T follicular helper cell (primary cell): Measurements from ENCODE around the gene MVB12B.

Source experiments
- DNase-seq: peaks from one replicate; pipeline ENCODE4 v3.0.0-alpha.2; 2020; ENCODE audit warnings: low read depth

The MVB12B gene

GRCh38 chr9:126303488-126303887 is 23.1 kb upstream of the MVB12B start:
- no peak for DNase-seq

- no peak for DNase-seq
These were observed 22.2 kb upstream of the MVB12B start for GRCh38 chr9:126304207-126304970.

- no peak for DNase-seq
These were observed 21.7 kb upstream of the MVB12B start for GRCh38 chr9:126304971-126305320.

GRCh38 chr9:126306071-126306647 is 20.5 kb upstream of the MVB12B start:
- DNase-seq: no peak

- DNase-seq: no peak
These were observed 19.1 kb upstream of the MVB12B start for GRCh38 chr9:126307322-126308061.

GRCh38 chr9:126309427-126310189 is 17.0 kb upstream of the MVB12B start:
- DNase-seq: no peak

- DNase-seq: no peak
These were observed 13.8 kb upstream of the MVB12B start for GRCh38 chr9:126312584-126313551.

- no peak for DNase-seq
These were observed 10.5 kb upstream of the MVB12B start for GRCh38 chr9:126316085-126316655.

GRCh38 chr9:126317513-126317912 is 9.1 kb upstream of the MVB12B start:
- no peak for DNase-seq

GRCh38 chr9:126318858-126319257 is 7.8 kb upstream of the MVB12B start:
- no peak for DNase-seq

- no peak for DNase-seq
These were observed 7.0 kb upstream of the MVB12B start for GRCh38 chr9:126319671-126320070.

- DNase-seq: no peak
These were observed 6.3 kb upstream of the MVB12B start for GRCh38 chr9:126320158-126320922.

GRCh38 chr9:126321742-126322141 is 4.9 kb upstream of the MVB12B start:
- DNase-seq: no peak

- no peak for DNase-seq
These were observed 808 bp upstream of the MVB12B start for GRCh38 chr9:126325821-126326220.

GRCh38 chr9:126327006-126327713 is 531 bp downstream of the MVB12B start:
- DNase-seq: no peak

- DNase-seq: no peak
These were observed 1.1 kb downstream of the MVB12B start for GRCh38 chr9:126327714-126328185.

- no peak for DNase-seq
These were observed 1.8 kb downstream of the MVB12B start for GRCh38 chr9:126328407-126328806.

GRCh38 chr9:126329476-126330275 is 3.0 kb downstream of the MVB12B start:
- no peak for DNase-seq
